ENCODE measurements around the gene SPR.

SPR gene

GRCh38 chr2:72915320-72915906 is 28.2 kb downstream of the SPR start:
- Mint-ChIP-seq H3K27me3 (peaks cover 67 to 87% of the 10 kb centered on the region in 2 donors), H3K9me3 (no peaks in the 10 kb centered on the region), H3K36me3 (ENCODE audit: insufficient read depth) (peaks cover 6% of the 10 kb centered on the region), H3K27ac (no peak overlapping the region), H3K4me1 (ENCODE audit: low read depth in 2 of 2) (peaks cover 11 to 24% of the 10 kb centered on the region in 2 donors), H3K4me3 (peak overlapping the region; percentile 68 to 72)
- DNase-seq (no peak), ATAC-seq (replicated peaks) (no peak)

- no peak for DNase-seq
- ATAC-seq (replicated peaks) = peak; percentile 58
- Mint-ChIP-seq H3K36me3 (ENCODE audit: insufficient read depth) (peaks cover 6% of the 10 kb centered on the region), H3K9me3 (no peaks in the 10 kb centered on the region), H3K4me1 (ENCODE audit: low read depth in 2 of 2) (peaks cover 11 to 25% of the 10 kb centered on the region in 2 donors), H3K4me3 (peak overlapping the region; percentile 83 to 87), H3K27me3 (peaks cover 72 to 92% of the 10 kb centered on the region in 2 donors), H3K27ac (no peak overlapping the region)
Measured at GRCh38 chr2:72915907-72916742, 28.9 kb downstream of the SPR start.

- Mint-ChIP-seq H3K4me3 (peak overlapping the region; percentile 83 to 87), H3K4me1 (ENCODE audit: low read depth in 2 of 2) (peaks cover 11 to 25% of the 10 kb centered on the region in 2 donors)
- no peak for DNase-seq
Measured at GRCh38 chr2:72916743-72917137, 29.5 kb downstream of the SPR start.

GRCh38 chr2:72917138-72917876 is 30.1 kb downstream of the SPR start, which contains the start of gene EMX1:
EMX1 (plus strand) TSS chr2:72917519; CDS start chr2:72917853, 334 bp downstream.
- Mint-ChIP-seq H3K9me3 (no peaks in the 10 kb centered on the region), H3K4me3 (peak within 1 kb of the TSS; percentile 83 to 87), H3K4me1 (ENCODE audit: low read depth in 2 of 2) (peaks cover 11 to 25% of the 10 kb centered on the region in 2 donors), H3K27me3 (peaks cover 72 to 92% of the 10 kb centered on the region in 2 donors), H3K27ac (no peak within 1 kb of the TSS), H3K36me3 (ENCODE audit: insufficient read depth) (peaks cover 10% of the 10 kb centered on the region)
- DNase-seq (peak in 1 of 3 experiments; percentile 17), ATAC-seq (replicated peaks) (peak; percentile 56)

More at GRCh38 chr2:72916743-72917137, 29.5 kb downstream of the SPR start:
- Mint-ChIP-seq H3K9me3 (no peaks in the 10 kb centered on the region), H3K36me3 (ENCODE audit: insufficient read depth) (peaks cover 10% of the 10 kb centered on the region), H3K27me3 (peaks cover 72 to 92% of the 10 kb centered on the region in 2 donors), H3K27ac (no peak overlapping the region)
- peak; percentile 11 for ATAC-seq (replicated peaks)

- no peak for ATAC-seq (replicated peaks)
- peak overlapping the region; percentile 75 to 76 for H3K4me3 Mint-ChIP-seq
- H3K9me3 Mint-ChIP-seq = no peaks in the 10 kb centered on the region
Measured at GRCh38 chr2:72917877-72918553, 30.8 kb downstream of the SPR start.

GRCh38 chr2:72919414-72920317 is 32.5 kb downstream of the SPR start:
- Mint-ChIP-seq H3K36me3 (ENCODE audit: insufficient read depth) (peaks cover 10% of the 10 kb centered on the region), H3K27me3 (peaks cover 69 to 89% of the 10 kb centered on the region in 2 donors), H3K27ac (no peak overlapping the region), H3K4me3 (peak overlapping the region; percentile 57 to 75), H3K9me3 (no peaks in the 10 kb centered on the region), H3K4me1 (ENCODE audit: low read depth in 2 of 2) (peaks cover 10 to 30% of the 10 kb centered on the region in 2 donors)
- ATAC-seq (replicated peaks) (no peak), DNase-seq (no peak)

More at GRCh38 chr2:72917877-72918553, 30.8 kb downstream of the SPR start:
- H3K27ac Mint-ChIP-seq = no peak overlapping the region
- H3K4me1 Mint-ChIP-seq (ENCODE audit: low read depth in 2 of 2) = peaks cover 11 to 25% of the 10 kb centered on the region in 2 donors
- no peak for DNase-seq
- peaks cover 74 to 92% of the 10 kb centered on the region in 2 donors for H3K27me3 Mint-ChIP-seq
- peaks cover 10% of the 10 kb centered on the region for H3K36me3 Mint-ChIP-seq (ENCODE audit: insufficient read depth)

GRCh38 chr2:72920318-72921087 is 33.3 kb downstream of the SPR start:
- ATAC-seq (replicated peaks) = peak; percentile 22

GRCh38 chr2:72921088-72921851 is 34.1 kb downstream of the SPR start:
- H3K4me1 Mint-ChIP-seq (ENCODE audit: low read depth in 2 of 2) = peaks cover 8 to 24% of the 10 kb centered on the region in 2 donors
- no peak for DNase-seq
- H3K27ac Mint-ChIP-seq = no peak overlapping the region
- no peak overlapping the region for H3K4me3 Mint-ChIP-seq
- peaks cover 68 to 73% of the 10 kb centered on the region in 2 donors for H3K27me3 Mint-ChIP-seq
- no peaks in the 10 kb centered on the region for H3K9me3 Mint-ChIP-seq
- H3K36me3 Mint-ChIP-seq (ENCODE audit: insufficient read depth) = peaks cover 10% of the 10 kb centered on the region
- no peak for ATAC-seq (replicated peaks)

More at GRCh38 chr2:72920318-72921087, 33.3 kb downstream of the SPR start:
- Mint-ChIP-seq H3K36me3 (ENCODE audit: insufficient read depth) (peaks cover 9% of the 10 kb centered on the region), H3K4me1 (ENCODE audit: low read depth in 2 of 2) (peaks cover 8 to 25% of the 10 kb centered on the region in 2 donors), H3K27ac (no peak overlapping the region), H3K9me3 (no peaks in the 10 kb centered on the region), H3K4me3 (peak overlapping the region; percentile 39 to 57), H3K27me3 (peaks cover 69 to 81% of the 10 kb centered on the region in 2 donors)
- no peak for DNase-seq

GRCh38 chr2:72921853-72922252 is 34.6 kb downstream of the SPR start:
- peaks cover 62 to 67% of the 10 kb centered on the region in 2 donors for H3K27me3 Mint-ChIP-seq
- peaks cover 7 to 21% of the 10 kb centered on the region in 2 donors for H3K4me1 Mint-ChIP-seq (ENCODE audit: low read depth in 2 of 2)
- DNase-seq (no peak), ATAC-seq (replicated peaks) (no peak)
- peaks cover 7% of the 10 kb centered on the region for H3K36me3 Mint-ChIP-seq (ENCODE audit: insufficient read depth)
- no peaks in the 10 kb centered on the region for H3K9me3 Mint-ChIP-seq
- no peak overlapping the region for H3K27ac Mint-ChIP-seq
- no peak overlapping the region for H3K4me3 Mint-ChIP-seq

GRCh38 chr2:72923833-72924352 is 36.7 kb downstream of the SPR start:
- Mint-ChIP-seq H3K4me3 (peak overlapping the region in 1 of 2 donors; percentile 30), H3K27ac (no peak overlapping the region), H3K4me1 (ENCODE audit: low read depth in 2 of 2) (peaks cover 4 to 14% of the 10 kb centered on the region in 2 donors), H3K27me3 (peaks cover 55 to 59% of the 10 kb centered on the region in 2 donors), H3K9me3 (no peaks in the 10 kb centered on the region), H3K36me3 (ENCODE audit: insufficient read depth) (peaks cover 6% of the 10 kb centered on the region)
- DNase-seq (no peak), ATAC-seq (replicated peaks) (no peak)

Measured in effector memory CD8-positive, alpha-beta T cell (primary cell).